HepG2 (cell line): Measurements from ENCODE around the gene DDX10. TPM values are rescaled to one million over a fixed set of nuclear protein-coding genes. Genes with fewer than 3 reads are reported as not detected.

ENCODE experiments used
- ATAC-seq: fragments of 200-7000 bp; cut with Tn5 transposase; 3 replicates; pipeline ENCODE4 v1.9.1; 2020; ENCODE audit warnings: mild to moderate bottlenecking, moderate library complexity
- BruUV-seq: library from RNA; stranded (reverse); fragments of 400-500 nt; replicated peaks from 2 replicates; lab custom pipeline; 2021; lab: Mats Ljungman, UMichigan
- CTCF ChIA-PET: fragments of 300-600 bp; formaldehyde crosslinking; extraction: SDS; loops from one replicate; lab custom pipeline; 2021; ENCODE audit warnings: low total read pairs, inconsistent platforms, low intra/inter-chr PET ratio; lab: Yijun Ruan, JAX
- POLR2A ChIA-PET: fragments of 350-600 bp; sonication (Branson Sonifier 250); formaldehyde crosslinking; loops from one replicate; lab custom pipeline; 2020; ENCODE audit warnings: antibody characterized with exemption, inconsistent platforms; lab: Yijun Ruan, JAX
- DNase-seq: peaks from one replicate; pipeline ENCODE4 v3.0.0-alpha.2; 2015; ENCODE audit warnings: low spot score
- FAIRE-seq: peaks from 3 replicates; lab custom pipeline; 2011; peaks lifted over from hg19 to GRCh38; lab: Jason Lieb, UNC
- H2AFZ ChIP-seq: one replicate; pipeline ENCODE4 v1.6.1; 2011; ENCODE audit warnings: low read length, inconsistent platforms
- H3K27ac ChIP-seq: fragments of 300-600 bp; 3 replicates; pipeline ENCODE4 v1.8.0; 2011; ENCODE audit warnings: mixed run types, mild to moderate bottlenecking, mixed read lengths, low read length, inconsistent platforms; ENCODE audit not compliant: insufficient read depth; ENCODE audit errors: extremely low read length
- H3K27me3 ChIP-seq, 2 experiments: fragments of 200-600 bp in 1 of 2; 2 replicates in 1 of 2; 3 replicates in 1 of 2; pipeline versions ENCODE4 v1.6.0 to v1.8.0; 2011; ENCODE audit warnings: low read length in 2 of 2, mild to moderate bottlenecking in 2 of 2, moderate library complexity in 2 of 2, inconsistent platforms in 1 of 2; ENCODE audit not compliant: insufficient read depth in 2 of 2, control insufficient read depth in 1 of 2
- H3K36me3 ChIP-seq, 2 experiments: fragments of 200-600 bp in 1 of 2; replicated peaks in 1 of 2; 2 replicates in 1 of 2; 3 replicates in 1 of 2; pipeline versions ENCODE4 v1.5.1 to v1.8.0; 2011; ENCODE audit warnings: low read length in 2 of 2, inconsistent platforms in 1 of 2; ENCODE audit not compliant: insufficient read depth in 2 of 2, control insufficient read depth in 1 of 2
- H3K4me1 ChIP-seq: 2 replicates; pipeline ENCODE4 v1.5.1; 2012; ENCODE audit warnings: low read length, inconsistent platforms; ENCODE audit not compliant: insufficient read depth
- H3K4me2 ChIP-seq: 2 replicates; pipeline ENCODE4 v1.6.0; 2011; ENCODE audit warnings: low read depth, low read length, inconsistent platforms
- H3K4me3 ChIP-seq, 3 experiments: fragments of 200-600 bp in 1 of 3; sonication (generic), shearing (Covaris generic) in 1 of 3; replicated peaks in 1 of 3; 2 replicates each; pipeline ENCODE4 v1.5.1; 2011 to 2016; ENCODE audit warnings: low read length in 3 of 3, inconsistent platforms in 2 of 3, low read depth in 2 of 3, mild to moderate bottlenecking in 2 of 3, control low read depth in 1 of 3, mixed read lengths in 1 of 3; ENCODE audit not compliant: insufficient read depth in 1 of 3
- H3K79me2 ChIP-seq: one replicate; pipeline ENCODE4 v1.6.1; 2011; ENCODE audit warnings: low read length, inconsistent platforms; ENCODE audit not compliant: insufficient read depth
- H3K9ac ChIP-seq: 2 replicates; pipeline ENCODE4 v1.6.0; 2011; ENCODE audit warnings: mild to moderate bottlenecking, low read depth, low read length, inconsistent platforms; ENCODE audit not compliant: insufficient read depth
- H3K9me3 ChIP-seq: 2 replicates; pipeline ENCODE4 v1.5.1; 2012; ENCODE audit warnings: mild to moderate bottlenecking, low read length
- H4K20me1 ChIP-seq: 2 replicates; pipeline ENCODE4 v1.6.0; 2011; ENCODE audit warnings: inconsistent platforms, mild to moderate bottlenecking, low read length, moderate library complexity; ENCODE audit not compliant: insufficient read depth
- ARNT2 ChIP-seq: sonication (generic); formaldehyde crosslinking; IDR thresholded peaks from 2 replicates; pipeline ENCODE4 v1.8.0; 2022; ENCODE audit warnings: mild to moderate bottlenecking, low read depth, missing genetic modification reagents, moderate library complexity
- HNF4G ChIP-seq, 2 experiments: sonication (generic) in 1 of 2; formaldehyde crosslinking in 1 of 2; IDR thresholded peaks; 2 replicates each; pipeline versions ENCODE4 v1.4.0 to v1.6.1; 2011 to 2020; ENCODE audit warnings: borderline replicate concordance in 2 of 2, low read depth in 2 of 2, mild to moderate bottlenecking in 2 of 2, low read length in 1 of 2, missing genetic modification reagents in 1 of 2, moderate library complexity in 1 of 2
- KLF6 ChIP-seq: IDR thresholded peaks from 2 replicates; pipeline ENCODE4 v1.8.0; 2016; ENCODE audit warnings: missing biosample characterization, missing genetic modification reagents
- MAX ChIP-seq: IDR thresholded peaks from 2 replicates; pipeline ENCODE4 v1.6.1; 2012; ENCODE audit warnings: inconsistent platforms
- RFX3 ChIP-seq: IDR thresholded peaks from 2 replicates; pipeline ENCODE4 v1.6.1; 2016; ENCODE audit warnings: missing biosample characterization, missing genetic modification reagents
- SRSF4 ChIP-seq: fragments of 200-400 bp; formaldehyde crosslinking; IDR thresholded peaks from one replicate; pipeline ENCODE4 v1.6.1; 2018; ENCODE audit warnings: mild to moderate bottlenecking, low read depth, low read length, moderate library complexity; ENCODE audit not compliant: poor library complexity, severe bottlenecking
- TBL1XR1 ChIP-seq: fragments of 150-350 bp; IDR thresholded peaks from 2 replicates; pipeline ENCODE4 v1.6.1; 2014; ENCODE audit warnings: borderline replicate concordance, low read length; ENCODE audit not compliant: partially characterized antibody
- USF2 ChIP-seq, 2 experiments: sonication (generic) in 1 of 2; formaldehyde crosslinking in 1 of 2; IDR thresholded peaks; 2 replicates each; pipeline versions ENCODE4 v1.5.1 to v1.6.1; 2011 to 2020; ENCODE audit warnings: borderline replicate concordance in 1 of 2, low read depth in 1 of 2, low read length in 1 of 2, mild to moderate bottlenecking in 1 of 2, missing genetic modification reagents in 1 of 2, moderate library complexity in 1 of 2
- ZNF414 ChIP-seq: sonication (generic); formaldehyde crosslinking; IDR thresholded peaks from 2 replicates; pipeline ENCODE4 v1.5.0; 2020; ENCODE audit warnings: missing genetic modification reagents
- ZNF570 ChIP-seq: sonication (generic); formaldehyde crosslinking; IDR thresholded peaks from 2 replicates; pipeline ENCODE4 v1.4.0; 2020; ENCODE audit warnings: mild to moderate bottlenecking, missing genetic modification reagents, borderline replicate concordance
- WGBS: methylation state at CpG from one replicate; pipeline ENCODE4 v1.1.6; 2017; ENCODE audit warnings: low lambda C conversion rate; 5-methylcytosine and 5-hydroxymethylcytosine counted together
- in situ Hi-C: cut with HindIII; loops from 2 replicates; pipeline ENCODE4 v1.10.0; 2017; ENCODE audit warnings: low pct_unique_long_range_greater_than_20kb; ENCODE audit not compliant: extremely low pct_ligation_motif_present
- intact Hi-C: fragments of 100-400 bp; cut with micrococcal nuclease; formaldehyde crosslinking; loops from one replicate; pipeline ENCODE4 v1.10.0; 2022; ENCODE audit not compliant: unreplicated experiment
- polyA plus RNA-seq, 8 experiments: library from polyadenylated mRNA; depleted of rRNA in 3 of 8; stranded (reverse) in 7 of 8; unstranded in 1 of 8; fragments of >200 nt; fragmentation: Illumina TruSeq in 4 of 8; extraction: Trizol in 4 of 8; gene quantifications; 2 replicates each; pipeline versions ENCODE4 v1.2.1 to v1.2.3, GENCODE V29; 2011 to 2016; ENCODE audit warnings: low read depth in 4 of 8, missing spikeins in 1 of 8, mixed read lengths in 1 of 8; ENCODE audit not compliant: insufficient read depth in 1 of 8
- total RNA-seq, 5 experiments: library from RNA; depleted of rRNA; stranded (reverse); fragments of >200 nt; fragmentation: Illumina TruSeq; extraction: Trizol; gene quantifications; 2 replicates each; pipeline ENCODE4 v1.2.3, GENCODE V29; 2016; ENCODE audit warnings: low read depth in 1 of 5

DDX10 gene
- total and polyA plus RNA-seq, 2 of the 13 experiments (the other 11 are each of a cell fraction or from before 2014, with no cell fraction given) = 17.0 to 32.0 TPM

- Histone ChIP-seq H4K20me1 (no peaks in the 10 kb centered on the region), H3K4me3 (no peak overlapping the region), H3K79me2 (no peaks in the 10 kb centered on the region), H2AFZ (no peak overlapping the region), H3K27me3 (no peaks in the 10 kb centered on the region), H3K9ac (no peak overlapping the region), H3K4me2 (no peak overlapping the region), H3K36me3 (no peaks in the 10 kb centered on the region; a peak in 2 of 5 replicates), H3K9me3 (no peaks in the 10 kb centered on the region), H3K4me1 (no peaks in the 10 kb centered on the region), H3K27ac (no peak overlapping the region)
- POLR2A ChIA-PET = no interaction called here
- intact Hi-C loops (no loop called here), in situ Hi-C loops (no loop called here)
- CTCF ChIA-PET = no interaction called here
- FAIRE-seq (no peak), ATAC-seq (no peak), DNase-seq (no peak)
- no peak for TF ChIP-seq KLF6 (CRISPR knock-in tag)
- no peak for TF ChIP-seq ZNF414
- TF ChIP-seq ZNF570 (CRISPR knock-in tag) = no peak
- no TSS peak for BruUV-seq
Observed at GRCh38 chr11:108851781-108852180, 186.9 kb downstream of the DDX10 start.

- 97% methylated on average over 1 of the region's 1 CpG for WGBS
- Histone ChIP-seq H3K4me3 (no peak overlapping the region), H3K79me2 (no peaks in the 10 kb centered on the region), H3K9me3 (no peaks in the 10 kb centered on the region), H3K27ac (no peak overlapping the region), H2AFZ (no peak overlapping the region), H3K4me2 (no peak overlapping the region), H4K20me1 (no peaks in the 10 kb centered on the region), H3K36me3 (no peaks in the 10 kb centered on the region; a peak in 2 of 5 replicates), H3K4me1 (no peaks in the 10 kb centered on the region), H3K9ac (no peak overlapping the region), H3K27me3 (no peaks in the 10 kb centered on the region)
- FAIRE-seq = no peak
- ChIA-PET POLR2A (no interaction called here), CTCF (no interaction called here)
- no peak for DNase-seq
- intact Hi-C loops = no loop called here
- BruUV-seq = no TSS peak
- in situ Hi-C loops = no loop called here
- ATAC-seq = no peak
- TF ChIP-seq SRSF4 (no peak), ARNT2 (CRISPR knock-in tag) (no peak), HNF4G (IDR thresholded peaks at IDR 0.05; ENCODE audit: borderline replicate concordance, low read depth, low read length) (no peak), HNF4G (CRISPR knock-in tag; IDR thresholded peaks at IDR 0.05; ENCODE audit: borderline replicate concordance, low read depth) (no peak), USF2 (IDR thresholded peaks at IDR 0.05; ENCODE audit: low read depth, low read length) (no peak), USF2 (CRISPR knock-in tag; IDR thresholded peaks at IDR 0.05; ENCODE audit: borderline replicate concordance) (no peak), RFX3 (no peak), TBL1XR1 (no peak), MAX (no peak)
Observed at GRCh38 chr11:108852701-108853100, 187.8 kb downstream of the DDX10 start.
